Measurements from ENCODE around the gene C1QTNF1. TPM values are rescaled to one million over a fixed set of nuclear protein-coding genes. Genes with fewer than 3 reads are reported as not detected.

The C1QTNF1 gene
- total RNA-seq = 10 to 100 TPM; 15.7 to 38.1 (median 23.5) TPM

- peak within 1 kb of the TSS; percentile 78 for H3K4me3 ChIP-seq
- H3K27ac ChIP-seq = peak within 1 kb of the TSS; percentile 84
- TF ChIP-seq POLR2AphosphoS5 (IDR thresholded peaks at IDR 0.05) = peak in 1 of 3 donors; percentile 7
- peak; percentile 9 to 49 for TF ChIP-seq CTCF (IDR thresholded peaks at IDR 0.05)
- peak in 1 of 2 donors; percentile 40 for TF ChIP-seq POLR2A (IDR thresholded peaks at IDR 0.05)
- no peak for TF ChIP-seq EP300 (IDR thresholded peaks at IDR 0.05)
- H3K36me3 ChIP-seq = no peaks in the 10 kb centered on the region
- 3% methylated on average over 46 of the region's 77 CpGs for WGBS
- peaks cover 96% of the 10 kb centered on the region for H3K4me1 ChIP-seq
- H3K27me3 ChIP-seq = peaks cover 23% of the 10 kb centered on the region
- no peaks in the 10 kb centered on the region for H3K9me3 ChIP-seq
- DNase-seq (ENCODE audit: low spot score in 2 of 2) = peak; percentile 75 to 86
Measured at GRCh38 chr17:79023886-79024771, at the start of gene C1QTNF1. TSS of gene C1QTNF1 (plus strand) at chr17:79024169. CDS start at chr17:79043969, 19,800 bp downstream.

GRCh38 chr17:78974635-78975591 lies 49.1 kb upstream of the C1QTNF1 start:
- peak; percentile 87 to 92 for DNase-seq (ENCODE audit: low spot score in 2 of 2)
- Histone ChIP-seq H3K9me3 (no peaks in the 10 kb centered on the region), H3K4me1 (peaks cover 65% of the 10 kb centered on the region), H3K27me3 (no peaks in the 10 kb centered on the region), H3K36me3 (no peaks in the 10 kb centered on the region), H3K4me3 (peak overlapping the region; percentile 22), H3K27ac (peak overlapping the region; percentile 85)
- TF ChIP-seq POLR2A (IDR thresholded peaks at IDR 0.05) = no peak
- peak in 2 of 3 donors; percentile 42 to 72 for TF ChIP-seq POLR2AphosphoS5 (IDR thresholded peaks at IDR 0.05)
- WGBS = 38% methylated on average over 17 of the region's 30 CpGs

- H3K4me3 ChIP-seq = no peak overlapping the region
Measured at GRCh38 chr17:78976907-78977680, 46.9 kb upstream of the C1QTNF1 start.

GRCh38 chr17:78977681-78977943 lies 46.4 kb upstream of the C1QTNF1 start:
- H3K27me3 ChIP-seq = no peaks in the 10 kb centered on the region
- peaks cover 56% of the 10 kb centered on the region for H3K4me1 ChIP-seq
- DNase-seq (ENCODE audit: low spot score in 2 of 2) = no peak
- WGBS = 78% methylated on average over 8 of the region's 8 CpGs
- H3K36me3 ChIP-seq = no peaks in the 10 kb centered on the region
- H3K4me3 ChIP-seq = no peak overlapping the region
- no peaks in the 10 kb centered on the region for H3K9me3 ChIP-seq
- H3K27ac ChIP-seq = no peak overlapping the region
- TF ChIP-seq POLR2AphosphoS5 (IDR thresholded peaks at IDR 0.05) (no peak), CTCF (IDR thresholded peaks at IDR 0.05) (no peak), POLR2A (IDR thresholded peaks at IDR 0.05) (no peak), EP300 (IDR thresholded peaks at IDR 0.05) (no peak)

More at GRCh38 chr17:78976907-78977680, 46.9 kb upstream of the C1QTNF1 start:
- peak overlapping the region; percentile 85 for H3K27ac ChIP-seq
- H3K36me3 ChIP-seq = no peaks in the 10 kb centered on the region
- TF ChIP-seq CTCF (IDR thresholded peaks at IDR 0.05) (no peak), POLR2A (IDR thresholded peaks at IDR 0.05) (no peak), EP300 (IDR thresholded peaks at IDR 0.05) (no peak), POLR2AphosphoS5 (IDR thresholded peaks at IDR 0.05) (no peak)
- H3K9me3 ChIP-seq = no peaks in the 10 kb centered on the region
- WGBS = 73% methylated on average over 9 of the region's 20 CpGs
- H3K27me3 ChIP-seq = no peaks in the 10 kb centered on the region
- H3K4me1 ChIP-seq = peaks cover 56% of the 10 kb centered on the region
- no peak for DNase-seq (ENCODE audit: low spot score in 2 of 2)

Data from suprapubic skin (tissue), 4 donors.